Parathyroid adenoma (tissue), 2 donors: ENCODE results near the gene NEDD4L.

Experiments used
- H2AFZ ChIP-seq: fragments of 300-600 bp; sonication (generic); one replicate; pipeline ENCODE4 v1.7.0; 2017; ENCODE audit warnings: antibody characterized with exemption, mild to moderate bottlenecking
- H3K27ac ChIP-seq: fragments of 300-600 bp; sonication (generic); one replicate; pipeline ENCODE4 v1.7.0; 2017
- H3K27me3 ChIP-seq: fragments of 300-600 bp; sonication (generic); one replicate; pipeline ENCODE4 v1.7.0; 2017; ENCODE audit warnings: low read length; ENCODE audit not compliant: control insufficient read depth, insufficient read depth
- H3K36me3 ChIP-seq: fragments of 300-600 bp; sonication (generic); one replicate; pipeline ENCODE4 v1.7.0; 2017; ENCODE audit warnings: low read length; ENCODE audit not compliant: control insufficient read depth, insufficient read depth
- H3K4me1 ChIP-seq: fragments of 300-600 bp; sonication (generic); one replicate; pipeline ENCODE4 v1.7.0; 2017; ENCODE audit warnings: control low read depth
- H3K4me2 ChIP-seq: fragments of 300-600 bp; sonication (generic); one replicate; pipeline ENCODE4 v1.7.0; 2017; ENCODE audit warnings: low read length
- H3K4me3 ChIP-seq: fragments of 300-600 bp; sonication (generic); one replicate; pipeline ENCODE4 v1.7.0; 2017; ENCODE audit warnings: low read depth, low read length
- H3K79me2 ChIP-seq: fragments of 300-600 bp; sonication (generic); one replicate; pipeline ENCODE4 v1.7.0; 2017; ENCODE audit warnings: control low read depth
- H3K9ac ChIP-seq: fragments of 300-600 bp; sonication (generic); one replicate; pipeline ENCODE4 v1.7.0; 2017; ENCODE audit warnings: mild to moderate bottlenecking
- H3K9me3 ChIP-seq: fragments of 300-600 bp; sonication (generic); one replicate; pipeline ENCODE4 v1.7.0; 2017; ENCODE audit warnings: low read length; ENCODE audit not compliant: control insufficient read depth
- TF ChIP-seq, protein P1 (sequence below): fragments of 300-600 bp; sonication (generic); IDR thresholded peaks from one replicate; pipeline ENCODE4 v1.7.0; 2017; ENCODE audit warnings: antibody characterized with exemption, mild to moderate bottlenecking
- donor health status: primary hyperparathyroidism.

The NEDD4L gene

DNA sequence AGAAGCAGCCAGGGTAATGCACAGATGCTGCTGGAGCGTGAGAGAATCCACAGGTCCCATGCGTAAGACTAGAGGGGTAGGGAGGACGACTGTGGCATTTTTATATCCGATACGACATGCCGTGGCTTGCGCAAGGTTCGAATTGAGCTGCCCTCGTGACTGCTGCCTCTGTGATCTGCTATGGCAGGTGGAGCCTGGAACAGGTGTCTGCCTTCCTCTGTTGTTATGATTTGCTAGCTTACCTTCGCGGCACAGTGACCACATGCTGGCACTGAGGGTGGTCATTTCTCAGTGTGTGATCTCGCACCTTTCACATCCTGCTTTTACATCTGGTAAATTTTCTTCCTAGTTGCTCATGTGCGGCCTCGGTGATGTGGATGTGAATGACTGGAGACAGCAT lies 344.7 kb downstream of the NEDD4L start:
- Histone ChIP-seq H3K9me3 (no peaks in the 10 kb centered on the region), H3K4me3 (no peak overlapping the region), H2AFZ (no peak overlapping the region), H3K27ac (no peak overlapping the region), H3K4me2 (no peak overlapping the region), H3K27me3 (no peaks in the 10 kb centered on the region), H3K9ac (no peak overlapping the region), H3K79me2 (no peaks in the 10 kb centered on the region), H3K36me3 (no peaks in the 10 kb centered on the region), H3K4me1 (no peaks in the 10 kb centered on the region)
- TF ChIP-seq, protein P1, sequence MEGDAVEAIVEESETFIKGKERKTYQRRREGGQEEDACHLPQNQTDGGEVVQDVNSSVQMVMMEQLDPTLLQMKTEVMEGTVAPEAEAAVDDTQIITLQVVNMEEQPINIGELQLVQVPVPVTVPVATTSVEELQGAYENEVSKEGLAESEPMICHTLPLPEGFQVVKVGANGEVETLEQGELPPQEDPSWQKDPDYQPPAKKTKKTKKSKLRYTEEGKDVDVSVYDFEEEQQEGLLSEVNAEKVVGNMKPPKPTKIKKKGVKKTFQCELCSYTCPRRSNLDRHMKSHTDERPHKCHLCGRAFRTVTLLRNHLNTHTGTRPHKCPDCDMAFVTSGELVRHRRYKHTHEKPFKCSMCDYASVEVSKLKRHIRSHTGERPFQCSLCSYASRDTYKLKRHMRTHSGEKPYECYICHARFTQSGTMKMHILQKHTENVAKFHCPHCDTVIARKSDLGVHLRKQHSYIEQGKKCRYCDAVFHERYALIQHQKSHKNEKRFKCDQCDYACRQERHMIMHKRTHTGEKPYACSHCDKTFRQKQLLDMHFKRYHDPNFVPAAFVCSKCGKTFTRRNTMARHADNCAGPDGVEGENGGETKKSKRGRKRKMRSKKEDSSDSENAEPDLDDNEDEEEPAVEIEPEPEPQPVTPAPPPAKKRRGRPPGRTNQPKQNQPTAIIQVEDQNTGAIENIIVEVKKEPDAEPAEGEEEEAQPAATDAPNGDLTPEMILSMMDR: no peak

DNA sequence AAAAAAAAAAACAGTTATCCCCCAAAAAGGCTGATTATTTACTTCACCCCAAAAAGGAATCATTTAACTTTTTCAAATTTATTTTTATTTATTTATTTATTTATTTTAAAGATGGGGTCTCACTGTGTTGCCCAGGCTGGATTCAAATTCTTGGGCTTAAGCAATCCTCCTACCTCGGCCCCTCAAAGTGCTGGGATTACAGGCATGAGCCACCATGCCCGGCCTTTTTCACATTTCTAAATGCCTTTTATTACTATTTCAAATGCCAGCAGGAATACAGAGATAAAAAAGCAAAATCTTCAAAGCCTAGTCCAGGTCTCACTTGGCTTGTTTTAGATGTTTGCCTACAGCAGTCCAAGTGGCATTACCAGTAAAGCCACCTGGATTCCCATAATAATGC lies 345.7 kb downstream of the NEDD4L start:
- H3K27ac ChIP-seq: no peak overlapping the region
- H3K9ac ChIP-seq: no peak overlapping the region
- TF ChIP-seq, protein P1: no peak
- no peaks in the 10 kb centered on the region for H3K79me2 ChIP-seq
- H3K4me1 ChIP-seq: no peaks in the 10 kb centered on the region
- H3K4me2 ChIP-seq: no peak overlapping the region
- no peaks in the 10 kb centered on the region for H3K36me3 ChIP-seq
- no peaks in the 10 kb centered on the region for H3K27me3 ChIP-seq
- no peak overlapping the region for H2AFZ ChIP-seq
- H3K9me3 ChIP-seq: no peaks in the 10 kb centered on the region
- H3K4me3 ChIP-seq: no peak overlapping the region

DNA sequence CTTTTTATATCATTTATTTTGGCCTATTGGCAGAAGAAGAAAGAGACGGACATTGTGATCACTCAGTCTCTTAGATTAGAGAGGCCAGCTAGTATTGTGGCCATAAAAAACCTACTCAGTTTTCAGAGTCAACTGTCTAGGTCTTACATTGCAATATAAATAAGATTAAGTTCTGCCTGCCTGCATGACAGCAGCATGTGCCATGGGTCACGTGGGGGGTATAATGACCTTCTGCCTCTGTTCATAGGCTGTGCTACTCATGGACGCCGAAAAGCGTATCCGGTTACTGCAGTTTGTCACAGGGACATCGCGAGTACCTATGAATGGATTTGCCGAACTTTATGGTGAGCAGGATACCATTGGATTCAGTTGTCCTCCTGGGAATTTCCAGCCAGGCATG lies 346.4 kb downstream of the NEDD4L start:
- H3K9ac ChIP-seq: no peak overlapping the region
- TF ChIP-seq, protein P1: no peak
- H3K36me3 ChIP-seq: no peaks in the 10 kb centered on the region
- no peaks in the 10 kb centered on the region for H3K9me3 ChIP-seq
- H3K27me3 ChIP-seq: no peaks in the 10 kb centered on the region
- H3K4me3 ChIP-seq: no peak overlapping the region
- no peak overlapping the region for H3K27ac ChIP-seq
- no peak overlapping the region for H2AFZ ChIP-seq
- H3K79me2 ChIP-seq: no peaks in the 10 kb centered on the region
- H3K4me1 ChIP-seq: no peaks in the 10 kb centered on the region
- H3K4me2 ChIP-seq: no peak overlapping the region

DNA sequence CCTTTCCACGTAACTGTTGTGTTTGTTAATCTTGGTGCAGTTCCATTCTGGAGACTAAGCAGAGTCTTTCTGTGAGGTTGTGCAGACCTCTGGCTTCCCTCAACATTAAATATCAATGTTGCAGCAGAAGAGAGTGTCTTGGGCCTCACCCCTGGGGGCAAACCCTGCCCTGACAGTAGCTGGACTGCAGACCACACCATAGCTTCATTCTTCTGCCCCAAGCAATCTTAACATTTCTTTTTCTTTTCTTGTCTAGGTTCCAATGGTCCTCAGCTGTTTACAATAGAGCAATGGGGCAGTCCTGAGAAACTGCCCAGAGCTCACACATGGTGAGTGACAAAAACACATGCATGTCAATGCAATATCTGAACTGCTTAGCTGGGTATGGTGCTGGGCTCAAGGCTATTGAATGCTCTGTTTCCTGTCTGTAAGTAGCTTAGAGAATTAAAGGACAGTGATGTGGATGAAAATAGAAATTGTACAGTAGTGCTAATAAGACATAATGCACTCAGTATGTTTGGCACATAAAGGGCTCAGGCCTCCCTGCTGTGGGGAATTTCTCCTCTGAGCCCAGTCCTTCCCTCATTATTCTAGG lies 347.3 kb downstream of the NEDD4L start:
- Histone ChIP-seq H3K36me3 (no peaks in the 10 kb centered on the region), H3K4me2 (no peak overlapping the region), H3K4me1 (no peaks in the 10 kb centered on the region), H3K27ac (no peak overlapping the region), H2AFZ (no peak overlapping the region), H3K27me3 (no peaks in the 10 kb centered on the region), H3K79me2 (no peaks in the 10 kb centered on the region), H3K4me3 (no peak overlapping the region), H3K9ac (no peak overlapping the region), H3K9me3 (no peaks in the 10 kb centered on the region)
- TF ChIP-seq, protein P1: no peak

GRCh38 chr18:58391932-58392323 lies 347.9 kb downstream of the NEDD4L start:
- Histone ChIP-seq H3K79me2 (no peaks in the 10 kb centered on the region), H3K9ac (no peak overlapping the region), H3K9me3 (no peaks in the 10 kb centered on the region), H2AFZ (no peak overlapping the region), H3K4me1 (no peaks in the 10 kb centered on the region), H3K4me2 (no peak overlapping the region), H3K27ac (no peak overlapping the region), H3K27me3 (no peaks in the 10 kb centered on the region), H3K36me3 (no peaks in the 10 kb centered on the region), H3K4me3 (no peak overlapping the region)
- TF ChIP-seq, protein P1: no peak
